IMR-90 (cell line): Measurements from ENCODE around the gene STX18. TPM values are rescaled to one million over a fixed set of nuclear protein-coding genes. Genes with fewer than 3 reads are reported as not detected.

Experiments
- ATAC-seq: fragments of 200-7000 bp; cut with Tn5 transposase; 2 replicates; pipeline ENCODE4 v1.9.1; 2020; ENCODE audit warnings: low read depth, mild to moderate bottlenecking, moderate library complexity
- BruUV-seq: library from RNA; stranded (reverse); fragments of 400-500 nt; replicated peaks from 2 replicates; lab custom pipeline; 2021; lab: Mats Ljungman, UMichigan
- CTCF ChIA-PET: fragments of 300-600 bp; formaldehyde crosslinking; extraction: SDS; loops from one replicate; lab custom pipeline; 2021; ENCODE audit warnings: antibody characterized with exemption; lab: Yijun Ruan, JAX
- POLR2A ChIA-PET: fragments of 300-600 bp; sonication (Branson Sonifier 250); formaldehyde crosslinking; loops from one replicate; lab custom pipeline; 2022; ENCODE audit warnings: antibody characterized with exemption; ENCODE audit not compliant: unreplicated experiment; lab: Charles Lee
- DNase-seq: peaks from one replicate; pipeline ENCODE4 v3.0.0; 2013
- H2AFZ ChIP-seq: replicated peaks from 2 replicates; pipeline ENCODE3; 2013; ENCODE audit warnings: low read length, mild to moderate bottlenecking; ENCODE audit not compliant: poor library complexity
- H2AK5ac ChIP-seq: 2 replicates; pipeline ENCODE4 v1.6.1; 2013; ENCODE audit warnings: low read depth, low read length, inconsistent platforms
- H2AK9ac ChIP-seq: replicated peaks from 2 replicates; pipeline ENCODE3; 2013; ENCODE audit warnings: mild to moderate bottlenecking, low read depth, low read length, moderate library complexity; ENCODE audit not compliant: poor library complexity
- H2BK120ac ChIP-seq: 2 replicates; pipeline ENCODE4 v1.6.1; 2013; ENCODE audit warnings: low read depth, low read length, inconsistent platforms
- H2BK15ac ChIP-seq: 3 replicates; pipeline ENCODE4 v1.6.1; 2013; ENCODE audit warnings: low read depth, low read length, inconsistent platforms
- H2BK20ac ChIP-seq: 2 replicates; pipeline ENCODE4 v1.6.1; 2013; ENCODE audit warnings: low read depth, mild to moderate bottlenecking, inconsistent platforms, low read length, moderate library complexity
- H2BK5ac ChIP-seq: 2 replicates; pipeline ENCODE4 v1.6.1; 2013; ENCODE audit warnings: mild to moderate bottlenecking, low read depth, low read length, inconsistent platforms; ENCODE audit not compliant: poor library complexity, severe bottlenecking
- H3K14ac ChIP-seq: replicated peaks from 2 replicates; pipeline ENCODE4 v1.6.1; 2013; ENCODE audit warnings: low read depth, low read length, inconsistent platforms
- H3K18ac ChIP-seq: 2 replicates; pipeline ENCODE4 v1.6.1; 2013; ENCODE audit warnings: low read depth, low read length, control low read depth
- H3K23ac ChIP-seq: 2 replicates; pipeline ENCODE4 v1.6.1; 2013; ENCODE audit warnings: low read depth, low read length, inconsistent platforms
- H3K27ac ChIP-seq: 2 replicates; pipeline ENCODE4 v1.5.1; 2013; ENCODE audit warnings: mild to moderate bottlenecking, control low read depth, low read length; ENCODE audit not compliant: insufficient read depth
- H3K27me3 ChIP-seq: 2 replicates; pipeline ENCODE4 v1.6.1; 2013; ENCODE audit warnings: low read length; ENCODE audit not compliant: control insufficient read depth, insufficient read depth
- H3K36me3 ChIP-seq: 2 replicates; pipeline ENCODE4 v1.6.1; 2013; ENCODE audit warnings: low read length, mixed read lengths; ENCODE audit not compliant: control insufficient read depth, insufficient read depth
- H3K4ac ChIP-seq: 2 replicates; pipeline ENCODE4 v1.6.1; 2013; ENCODE audit warnings: low read depth, low read length, inconsistent platforms
- H3K4me1 ChIP-seq: 2 replicates; pipeline ENCODE4 v1.6.1; 2013; ENCODE audit warnings: low read length, mixed read lengths; ENCODE audit not compliant: control insufficient read depth, insufficient read depth
- H3K4me2 ChIP-seq: 2 replicates; pipeline ENCODE4 v1.6.1; 2013; ENCODE audit warnings: low read depth, mild to moderate bottlenecking, control low read depth, low read length, moderate library complexity
- H3K4me3 ChIP-seq: 2 replicates; pipeline ENCODE4 v1.5.1; 2013; ENCODE audit warnings: low read depth, mild to moderate bottlenecking, control low read depth, low read length, moderate library complexity; ENCODE audit not compliant: insufficient read depth
- H3K56ac ChIP-seq: 2 replicates; pipeline ENCODE4 v1.6.1; 2013; ENCODE audit warnings: low read length, inconsistent platforms; ENCODE audit not compliant: insufficient read depth; ENCODE audit errors: extremely low read depth
- H3K79me1 ChIP-seq, 2 experiments: 2 replicates each; pipeline ENCODE4 v1.6.1; 2013; ENCODE audit warnings: low read length in 2 of 2, inconsistent platforms in 1 of 2, low read depth in 1 of 2
- H3K9ac ChIP-seq: 2 replicates; pipeline ENCODE4 v1.6.1; 2013; ENCODE audit warnings: low read depth, low read length, control low read depth
- H3K9me1 ChIP-seq: 2 replicates; pipeline ENCODE4 v1.6.1; 2013; ENCODE audit warnings: low read length, inconsistent platforms; ENCODE audit not compliant: insufficient read depth
- H3K9me3 ChIP-seq: 2 replicates; pipeline ENCODE4 v1.6.1; 2013; ENCODE audit warnings: low read length; ENCODE audit not compliant: control insufficient read depth, insufficient read depth
- H4K20me1 ChIP-seq: 2 replicates; pipeline ENCODE4 v1.6.1; 2013; ENCODE audit warnings: low read length, inconsistent platforms; ENCODE audit not compliant: insufficient read depth
- H4K5ac ChIP-seq: 2 replicates; pipeline ENCODE4 v1.6.1; 2013; ENCODE audit warnings: mild to moderate bottlenecking, low read depth, low read length, control low read depth
- H4K8ac ChIP-seq, 2 experiments: 2 replicates each; pipeline ENCODE4 v1.6.1; 2013; ENCODE audit warnings: low read depth in 2 of 2, low read length in 2 of 2, control low read depth in 1 of 2, inconsistent platforms in 1 of 2
- H4K91ac ChIP-seq: 2 replicates; pipeline ENCODE4 v1.6.1; 2013; ENCODE audit warnings: low read depth, low read length, inconsistent platforms; ENCODE audit not compliant: insufficient read depth
- BHLHE40 ChIP-seq: fragments of 150-350 bp; IDR thresholded peaks from 2 replicates; pipeline ENCODE4 v1.6.1; 2016; ENCODE audit warnings: mild to moderate bottlenecking, low read depth, low read length
- MAFK ChIP-seq: IDR thresholded peaks from 2 replicates; pipeline ENCODE4 v1.6.1; 2012; ENCODE audit warnings: low read depth, low read length, improper control_type of control experiment
- MAZ ChIP-seq: IDR thresholded peaks from 2 replicates; pipeline ENCODE4 v1.6.1; 2012; ENCODE audit warnings: low read depth, mild to moderate bottlenecking, low read length, improper control_type of control experiment, moderate library complexity, borderline replicate concordance
- MXI1 ChIP-seq: IDR thresholded peaks from 2 replicates; pipeline ENCODE4 v1.6.1; 2012; ENCODE audit warnings: low read depth, mild to moderate bottlenecking, low read length, moderate library complexity, borderline replicate concordance
- NFE2L2 ChIP-seq: fragments of 150-350 bp; IDR thresholded peaks from 2 replicates; pipeline ENCODE4 v1.6.1; 2016; ENCODE audit warnings: low read depth, mild to moderate bottlenecking, low read length
- RFX5 ChIP-seq: IDR thresholded peaks from 2 replicates; pipeline ENCODE4 v1.8.0; 2012; ENCODE audit warnings: low read depth, mild to moderate bottlenecking, low read length, moderate library complexity
- WGBS, 2 experiments: methylation state at CpG; one replicate each; pipeline versions ENCODE4 v1.1.5 to v1.1.7; 2013; ENCODE audit warnings: missing lambda C conversion rate in 2 of 2; ENCODE audit not compliant: insufficient read length in 1 of 2; ENCODE audit errors: extremely low coverage in 2 of 2; 5-methylcytosine and 5-hydroxymethylcytosine counted together
- dilution Hi-C: fragments of 300-500 bp; cut with HindIII; formaldehyde crosslinking; loops from one replicate; pipeline ENCODE4 v1.14.3; 2018; ENCODE audit warnings: low sequenced_read_pairs; ENCODE audit not compliant: unreplicated experiment
- in situ Hi-C: fragments of 300-500 bp; cut with MboI; formaldehyde crosslinking; loops from 3 replicates; pipeline ENCODE4 v1.14.3; 2019; ENCODE audit warnings: low sequenced_read_pairs, inconsistent platforms, mixed read lengths
- intact Hi-C: fragments of 100-400 bp; cut with micrococcal nuclease; formaldehyde crosslinking; loops from 2 replicates; pipeline ENCODE4 v1.10.0; 2022
- polyA plus RNA-seq, 3 experiments: library from polyadenylated mRNA; depleted of rRNA; stranded (reverse); fragments of >200 nt; gene quantifications; 2 replicates each; pipeline ENCODE4 v1.2.3, GENCODE V29; 2012; ENCODE audit warnings: low replicate concordance in 1 of 3
- total RNA-seq: library from RNA; depleted of rRNA; stranded (reverse); fragments of >200 nt; gene quantifications from 2 replicates; pipeline ENCODE4 v1.2.3, GENCODE V29; 2012
- TF ChIP-seq, protein P1 (sequence below): fragments of 150-350 bp; IDR thresholded peaks from 2 replicates; pipeline ENCODE4 v1.6.1; 2017; ENCODE audit warnings: mild to moderate bottlenecking, antibody characterized with exemption, low read length, low read depth

Gene STX18
- total and polyA plus RNA-seq, 2 of the 4 experiments (the other 2 are of a cell fraction), result 20.1 to 23.4 TPM

DNA sequence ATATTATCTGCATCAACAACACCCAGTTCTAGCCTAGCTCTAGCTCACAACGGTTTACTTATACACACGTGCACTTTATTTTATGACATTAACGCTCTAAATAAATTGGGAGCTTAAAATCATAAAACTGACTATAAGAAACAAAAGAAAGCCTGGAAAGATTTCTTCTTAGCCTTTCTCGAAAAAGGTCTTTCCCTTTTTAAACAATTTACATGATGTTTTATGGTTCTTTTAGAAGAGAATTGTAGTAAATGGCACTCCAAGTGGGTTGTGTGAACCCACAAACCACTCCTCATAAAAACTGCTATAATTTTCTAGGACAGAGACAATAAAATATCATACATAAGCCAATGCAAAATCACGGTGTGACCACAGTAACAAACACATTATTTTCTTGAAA, 23.1 kb downstream of the STX18 start:
- CTCF ChIA-PET, result interaction anchor here (0.6 to 2.1 kb wide), 16 partner anchors 10 to 346 kb away, joined by 3 to 15 read pairs (median 4); partner anchors contain the start of gene STX18
- Histone ChIP-seq H3K23ac (no peak overlapping the region), H3K56ac (no peak overlapping the region), H4K5ac (no peak overlapping the region), H3K4ac (no peak overlapping the region), H3K9ac (no peak overlapping the region), H3K14ac (no peak overlapping the region), H3K27me3 (no peaks in the 10 kb centered on the region), H2AFZ (no peak overlapping the region), H3K18ac (no peak overlapping the region), H3K79me1 (peaks cover 8 to 41% of the 10 kb centered on the region in 2 experiments), H2AK9ac (no peak overlapping the region), H2AK5ac (no peak overlapping the region), H3K9me1 (no peaks in the 10 kb centered on the region; the same call in 1 of the 2 replicates), H3K4me2 (no peak overlapping the region), H2BK120ac (no peak overlapping the region), H2BK15ac (no peak overlapping the region), H4K8ac (no peak overlapping the region), H3K4me3 (no peak overlapping the region), H2BK5ac (no peak overlapping the region), H2BK20ac (no peak overlapping the region), H4K20me1 (peaks cover 20% of the 10 kb centered on the region; the same call in 1 of the 2 replicates), H4K91ac (no peak overlapping the region), H3K4me1 (no peaks in the 10 kb centered on the region), H3K27ac (no peak overlapping the region), H3K9me3 (no peaks in the 10 kb centered on the region), H3K36me3 (no peaks in the 10 kb centered on the region)
- dilution Hi-C loops, result no loop called here
- no peak for TF ChIP-seq MAZ
- no peak for TF ChIP-seq MAFK
- TF ChIP-seq RFX5, result no peak
- TF ChIP-seq MXI1, result no peak
- TF ChIP-seq NFE2L2, result no peak
- no peak for TF ChIP-seq BHLHE40
- TF ChIP-seq, protein P1, sequence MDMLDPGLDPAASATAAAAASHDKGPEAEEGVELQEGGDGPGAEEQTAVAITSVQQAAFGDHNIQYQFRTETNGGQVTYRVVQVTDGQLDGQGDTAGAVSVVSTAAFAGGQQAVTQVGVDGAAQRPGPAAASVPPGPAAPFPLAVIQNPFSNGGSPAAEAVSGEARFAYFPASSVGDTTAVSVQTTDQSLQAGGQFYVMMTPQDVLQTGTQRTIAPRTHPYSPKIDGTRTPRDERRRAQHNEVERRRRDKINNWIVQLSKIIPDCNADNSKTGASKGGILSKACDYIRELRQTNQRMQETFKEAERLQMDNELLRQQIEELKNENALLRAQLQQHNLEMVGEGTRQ, result no peak
- intact Hi-C loops, result no loop called here
- ATAC-seq (no peak), DNase-seq (no peak)
- in situ Hi-C loops, result no loop called here
- no CpG with 5 or more reads among the region's 5 CpGs for WGBS, 2 experiments
- no TSS peak for BruUV-seq
- POLR2A ChIA-PET, result no interaction called here
